22Rv1 (cell line): ENCODE measurements around the gene PRMT5.

Experiments
- ZFX ChIP-seq: fragments of 450-650 bp; IDR thresholded peaks from 2 replicates; pipeline ENCODE4 v1.6.1; 2017; ENCODE audit warnings: antibody characterized with exemption, borderline replicate concordance
- TF ChIP-seq, protein P1 (sequence below): fragments of 450-650 bp; IDR thresholded peaks from 2 replicates; pipeline ENCODE4 v1.5.1; 2017; ENCODE audit warnings: mild to moderate bottlenecking

DNA sequence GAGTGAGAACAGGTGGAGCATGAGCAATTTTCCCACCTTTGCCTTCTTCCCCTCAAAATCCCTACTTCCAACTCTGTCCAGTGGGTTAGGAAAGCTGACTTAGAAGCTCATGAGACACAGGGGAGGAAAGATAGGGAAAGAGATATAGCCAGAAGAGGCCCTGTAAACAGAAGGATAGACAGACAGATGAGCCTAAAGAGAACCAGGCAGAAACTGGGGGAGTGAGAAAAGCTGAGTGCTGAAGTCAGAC is 48.2 kb upstream of the PRMT5 start:
- TF ChIP-seq, protein P1, sequence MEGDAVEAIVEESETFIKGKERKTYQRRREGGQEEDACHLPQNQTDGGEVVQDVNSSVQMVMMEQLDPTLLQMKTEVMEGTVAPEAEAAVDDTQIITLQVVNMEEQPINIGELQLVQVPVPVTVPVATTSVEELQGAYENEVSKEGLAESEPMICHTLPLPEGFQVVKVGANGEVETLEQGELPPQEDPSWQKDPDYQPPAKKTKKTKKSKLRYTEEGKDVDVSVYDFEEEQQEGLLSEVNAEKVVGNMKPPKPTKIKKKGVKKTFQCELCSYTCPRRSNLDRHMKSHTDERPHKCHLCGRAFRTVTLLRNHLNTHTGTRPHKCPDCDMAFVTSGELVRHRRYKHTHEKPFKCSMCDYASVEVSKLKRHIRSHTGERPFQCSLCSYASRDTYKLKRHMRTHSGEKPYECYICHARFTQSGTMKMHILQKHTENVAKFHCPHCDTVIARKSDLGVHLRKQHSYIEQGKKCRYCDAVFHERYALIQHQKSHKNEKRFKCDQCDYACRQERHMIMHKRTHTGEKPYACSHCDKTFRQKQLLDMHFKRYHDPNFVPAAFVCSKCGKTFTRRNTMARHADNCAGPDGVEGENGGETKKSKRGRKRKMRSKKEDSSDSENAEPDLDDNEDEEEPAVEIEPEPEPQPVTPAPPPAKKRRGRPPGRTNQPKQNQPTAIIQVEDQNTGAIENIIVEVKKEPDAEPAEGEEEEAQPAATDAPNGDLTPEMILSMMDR: no peak
- TF ChIP-seq ZFX: no peak
